ENCODE measurements around the gene C9orf152. TPM values are rescaled to one million over a fixed set of nuclear protein-coding genes. Genes with fewer than 3 reads are reported as not detected.
"Not testable (repeated sequence)": the region's sequence is repeated elsewhere in the genome, so short reads cannot be mapped to it uniquely, and the experiment has no call there.

Gene C9orf152
- total RNA-seq, 1 donor from 2014 or later, result not detected

DNA sequence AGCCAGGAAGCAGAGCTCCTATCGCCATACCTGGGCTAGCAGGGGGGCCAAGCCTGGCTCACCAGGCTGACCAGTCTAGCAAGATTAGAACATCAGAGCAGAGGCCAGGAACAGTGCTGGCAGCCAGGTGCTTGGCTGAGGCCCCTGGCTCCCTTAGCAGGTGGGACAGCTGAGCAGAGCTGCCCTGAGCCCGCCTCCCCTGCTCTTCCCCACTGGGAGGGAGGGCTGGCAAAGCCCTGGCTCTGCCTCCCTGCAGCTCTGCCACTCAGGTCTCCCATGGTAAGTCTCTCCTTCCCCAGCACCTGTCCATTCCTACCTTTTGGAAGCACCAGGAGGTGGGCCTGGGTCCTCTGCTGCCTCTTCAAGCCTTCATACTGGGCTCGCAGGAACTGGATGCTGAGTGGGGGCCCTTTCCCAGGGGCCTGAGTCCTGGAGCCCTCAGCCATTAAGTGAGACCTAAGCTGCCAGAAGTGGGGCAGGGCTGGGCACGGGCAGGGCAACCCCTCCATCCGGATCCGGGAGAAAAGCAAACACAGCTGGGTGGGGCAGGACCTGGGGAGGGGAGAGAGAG, 803 bp downstream of the C9orf152 start:
- H3K4me3 Mint-ChIP-seq (ENCODE audit: unreplicated experiment), result no peak overlapping the region
- no peaks in the 10 kb centered on the region for H3K4me1 Mint-ChIP-seq (ENCODE audit: low read depth, unreplicated experiment)

DNA sequence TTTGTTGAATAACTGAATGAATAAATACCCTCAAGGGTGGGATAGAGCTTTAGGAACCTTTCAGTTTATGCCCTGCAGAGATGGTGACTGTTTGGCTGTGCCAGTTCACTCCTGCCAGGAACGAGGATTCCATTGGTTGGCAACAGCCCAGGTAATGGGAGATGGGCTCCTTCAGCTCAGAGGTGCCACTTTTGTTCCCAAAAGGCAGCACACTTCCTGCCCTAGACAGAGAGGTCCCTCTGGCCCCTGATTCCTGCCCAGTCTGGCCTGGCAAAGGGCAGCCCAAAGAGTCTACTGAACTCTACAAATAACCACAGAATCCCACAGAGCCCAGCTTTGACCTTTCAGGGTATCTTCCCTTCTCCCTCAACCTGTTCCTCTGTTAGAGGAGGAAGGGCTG, 1.6 kb downstream of the C9orf152 start:
- no peaks in the 10 kb centered on the region for H3K36me3 Mint-ChIP-seq (ENCODE audit: unreplicated experiment)
- H3K27me3 Mint-ChIP-seq (ENCODE audit: unreplicated experiment), result peaks cover 2% of the 10 kb centered on the region
- H3K27ac Mint-ChIP-seq (ENCODE audit: unreplicated experiment), result no peak overlapping the region
- no peaks in the 10 kb centered on the region for H3K4me1 Mint-ChIP-seq (ENCODE audit: low read depth, unreplicated experiment)
- no peak overlapping the region for H3K4me3 Mint-ChIP-seq (ENCODE audit: unreplicated experiment)
- DNase-seq, result no peak
- TF ChIP-seq, protein P1, sequence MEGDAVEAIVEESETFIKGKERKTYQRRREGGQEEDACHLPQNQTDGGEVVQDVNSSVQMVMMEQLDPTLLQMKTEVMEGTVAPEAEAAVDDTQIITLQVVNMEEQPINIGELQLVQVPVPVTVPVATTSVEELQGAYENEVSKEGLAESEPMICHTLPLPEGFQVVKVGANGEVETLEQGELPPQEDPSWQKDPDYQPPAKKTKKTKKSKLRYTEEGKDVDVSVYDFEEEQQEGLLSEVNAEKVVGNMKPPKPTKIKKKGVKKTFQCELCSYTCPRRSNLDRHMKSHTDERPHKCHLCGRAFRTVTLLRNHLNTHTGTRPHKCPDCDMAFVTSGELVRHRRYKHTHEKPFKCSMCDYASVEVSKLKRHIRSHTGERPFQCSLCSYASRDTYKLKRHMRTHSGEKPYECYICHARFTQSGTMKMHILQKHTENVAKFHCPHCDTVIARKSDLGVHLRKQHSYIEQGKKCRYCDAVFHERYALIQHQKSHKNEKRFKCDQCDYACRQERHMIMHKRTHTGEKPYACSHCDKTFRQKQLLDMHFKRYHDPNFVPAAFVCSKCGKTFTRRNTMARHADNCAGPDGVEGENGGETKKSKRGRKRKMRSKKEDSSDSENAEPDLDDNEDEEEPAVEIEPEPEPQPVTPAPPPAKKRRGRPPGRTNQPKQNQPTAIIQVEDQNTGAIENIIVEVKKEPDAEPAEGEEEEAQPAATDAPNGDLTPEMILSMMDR (IDR thresholded peaks at IDR 0.05; ENCODE audit: partially characterized antibody, unreplicated experiment), result no peak
- H3K9me3 Mint-ChIP-seq (ENCODE audit: unreplicated experiment), result no peaks in the 10 kb centered on the region

More for the DNA sequence above, 803 bp downstream of the C9orf152 start:
- TF ChIP-seq, protein P1 (IDR thresholded peaks at IDR 0.05; ENCODE audit: partially characterized antibody, unreplicated experiment), result no peak
- no peaks in the 10 kb centered on the region for H3K36me3 Mint-ChIP-seq (ENCODE audit: unreplicated experiment)
- no peaks in the 10 kb centered on the region for H3K9me3 Mint-ChIP-seq (ENCODE audit: unreplicated experiment)
- no peak for DNase-seq
- no peak overlapping the region for H3K27ac Mint-ChIP-seq (ENCODE audit: unreplicated experiment)
- H3K27me3 Mint-ChIP-seq (ENCODE audit: unreplicated experiment), result peaks cover 2% of the 10 kb centered on the region

DNA sequence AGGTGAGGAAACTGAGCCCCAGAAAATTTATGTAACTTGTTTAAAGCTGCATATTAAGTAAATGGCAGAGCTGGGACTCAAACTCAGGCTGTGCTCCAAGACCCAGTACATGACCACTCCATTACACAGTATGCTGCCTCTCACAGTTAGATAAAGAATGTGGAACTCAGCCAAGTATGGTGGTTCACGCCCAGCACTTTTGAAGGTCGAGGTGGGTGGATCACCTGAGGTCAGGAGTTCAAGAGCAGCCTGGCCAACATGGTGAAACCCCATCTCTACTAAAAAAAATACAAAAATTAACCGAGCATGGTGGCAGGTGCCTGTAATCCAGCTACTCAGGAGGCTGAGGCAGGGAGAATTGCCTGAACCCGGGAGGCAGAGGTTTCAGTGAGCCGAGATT, 2.3 kb downstream of the C9orf152 start:
- not testable (repeated sequence) for H3K27me3 Mint-ChIP-seq (ENCODE audit: unreplicated experiment)

DNA sequence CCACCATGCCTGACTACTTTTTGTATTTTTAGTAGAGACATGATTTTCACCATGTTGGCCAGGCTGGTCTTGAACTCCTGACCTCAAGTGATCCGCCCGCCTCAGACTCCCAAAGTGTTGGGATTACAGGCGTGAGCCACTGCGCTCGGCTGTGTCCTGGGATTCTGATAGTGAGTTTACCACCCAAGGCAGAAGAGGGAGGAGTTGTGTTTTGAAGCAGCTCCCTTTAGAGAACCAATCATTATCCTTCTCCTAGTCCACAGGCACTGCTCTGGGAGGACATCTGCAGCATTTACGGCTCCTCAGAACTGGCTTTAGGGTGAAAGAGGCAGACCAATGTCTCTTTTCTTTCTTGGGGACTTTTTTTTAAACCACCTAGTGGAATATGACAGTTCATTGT, 5.7 kb downstream of the C9orf152 start:
- no peaks in the 10 kb centered on the region for H3K4me1 Mint-ChIP-seq (ENCODE audit: low read depth, unreplicated experiment)
- no peak overlapping the region for H3K4me3 Mint-ChIP-seq (ENCODE audit: unreplicated experiment)
- H3K27me3 Mint-ChIP-seq (ENCODE audit: unreplicated experiment), result no peaks in the 10 kb centered on the region
- TF ChIP-seq, protein P1 (IDR thresholded peaks at IDR 0.05; ENCODE audit: partially characterized antibody, unreplicated experiment), result no peak
- H3K27ac Mint-ChIP-seq (ENCODE audit: unreplicated experiment), result no peak overlapping the region
- H3K36me3 Mint-ChIP-seq (ENCODE audit: unreplicated experiment), result peaks cover 6% of the 10 kb centered on the region
- no peaks in the 10 kb centered on the region for H3K9me3 Mint-ChIP-seq (ENCODE audit: unreplicated experiment)
- DNase-seq, result no peak

More for the DNA sequence above, 2.3 kb downstream of the C9orf152 start:
- H3K36me3 Mint-ChIP-seq (ENCODE audit: unreplicated experiment); H3K27ac Mint-ChIP-seq (ENCODE audit: unreplicated experiment); H3K9me3 Mint-ChIP-seq (ENCODE audit: unreplicated experiment); H3K4me1 Mint-ChIP-seq (ENCODE audit: low read depth, unreplicated experiment); H3K4me3 Mint-ChIP-seq (ENCODE audit: unreplicated experiment); DNase-seq: not testable (repeated sequence)

DNA sequence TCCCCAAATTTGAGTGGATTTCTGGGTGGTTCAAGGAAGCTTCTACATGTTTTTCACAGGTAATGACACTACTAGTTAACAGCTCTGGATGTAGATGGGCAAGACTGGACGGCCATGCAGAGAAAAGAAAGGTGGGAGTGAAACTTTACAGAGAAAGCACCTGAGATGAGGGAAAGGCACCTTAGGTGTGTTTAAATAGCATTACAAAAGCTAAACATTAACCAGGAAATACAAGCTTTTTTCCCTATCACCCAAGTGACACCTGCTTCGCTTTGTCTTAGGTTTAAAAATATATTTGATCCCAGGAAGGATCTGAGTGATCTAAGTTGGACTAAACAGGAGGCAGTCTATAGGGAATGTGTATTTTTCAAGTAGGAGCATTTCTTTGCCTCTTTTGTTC, 8.3 kb downstream of the C9orf152 start:
- H3K36me3 Mint-ChIP-seq (ENCODE audit: unreplicated experiment), result peaks cover 6% of the 10 kb centered on the region

More for the DNA sequence above, 8.3 kb downstream of the C9orf152 start:
- DNase-seq, result no peak
- Mint-ChIP-seq H3K4me1 (ENCODE audit: low read depth, unreplicated experiment) (no peaks in the 10 kb centered on the region), H3K27me3 (ENCODE audit: unreplicated experiment) (no peaks in the 10 kb centered on the region), H3K4me3 (ENCODE audit: unreplicated experiment) (no peak overlapping the region), H3K9me3 (ENCODE audit: unreplicated experiment) (no peaks in the 10 kb centered on the region), H3K27ac (ENCODE audit: unreplicated experiment) (no peak overlapping the region)
- TF ChIP-seq, protein P1 (IDR thresholded peaks at IDR 0.05; ENCODE audit: partially characterized antibody, unreplicated experiment), result no peak
